IMR-90 (cell line): ENCODE measurements around the gene RELL2. TPM values are rescaled to one million over a fixed set of nuclear protein-coding genes. Genes with fewer than 3 reads are reported as not detected.
A peak's percentile ranks its signal among the peaks of the same experiment; 100 is the strongest.

Source experiments
- ATAC-seq: fragments of 200-7000 bp; cut with Tn5 transposase; 2 replicates; pipeline ENCODE4 v1.9.1; 2020; ENCODE audit warnings: low read depth, mild to moderate bottlenecking, moderate library complexity
- BruUV-seq: library from RNA; stranded (reverse); fragments of 400-500 nt; replicated peaks from 2 replicates; lab custom pipeline; 2021; lab: Mats Ljungman, UMichigan
- CTCF ChIA-PET: fragments of 300-600 bp; formaldehyde crosslinking; extraction: SDS; loops from one replicate; lab custom pipeline; 2021; ENCODE audit warnings: antibody characterized with exemption; lab: Yijun Ruan, JAX
- POLR2A ChIA-PET: fragments of 300-600 bp; sonication (Branson Sonifier 250); formaldehyde crosslinking; loops from one replicate; lab custom pipeline; 2022; ENCODE audit warnings: antibody characterized with exemption; ENCODE audit not compliant: unreplicated experiment; lab: Charles Lee
- DNase-seq: peaks from one replicate; pipeline ENCODE4 v3.0.0; 2013
- H2AFZ ChIP-seq: replicated peaks from 2 replicates; pipeline ENCODE3; 2013; ENCODE audit warnings: low read length, mild to moderate bottlenecking; ENCODE audit not compliant: poor library complexity
- H2AK5ac ChIP-seq: 2 replicates; pipeline ENCODE4 v1.6.1; 2013; ENCODE audit warnings: low read depth, low read length, inconsistent platforms
- H2AK9ac ChIP-seq: replicated peaks from 2 replicates; pipeline ENCODE3; 2013; ENCODE audit warnings: mild to moderate bottlenecking, low read depth, low read length, moderate library complexity; ENCODE audit not compliant: poor library complexity
- H2BK120ac ChIP-seq: 2 replicates; pipeline ENCODE4 v1.6.1; 2013; ENCODE audit warnings: low read depth, low read length, inconsistent platforms
- H2BK15ac ChIP-seq: 3 replicates; pipeline ENCODE4 v1.6.1; 2013; ENCODE audit warnings: low read depth, low read length, inconsistent platforms
- H2BK20ac ChIP-seq: 2 replicates; pipeline ENCODE4 v1.6.1; 2013; ENCODE audit warnings: low read depth, mild to moderate bottlenecking, inconsistent platforms, low read length, moderate library complexity
- H2BK5ac ChIP-seq: 2 replicates; pipeline ENCODE4 v1.6.1; 2013; ENCODE audit warnings: mild to moderate bottlenecking, low read depth, low read length, inconsistent platforms; ENCODE audit not compliant: poor library complexity, severe bottlenecking
- H3K14ac ChIP-seq: replicated peaks from 2 replicates; pipeline ENCODE4 v1.6.1; 2013; ENCODE audit warnings: low read depth, low read length, inconsistent platforms
- H3K18ac ChIP-seq: 2 replicates; pipeline ENCODE4 v1.6.1; 2013; ENCODE audit warnings: low read depth, low read length, control low read depth
- H3K23ac ChIP-seq: 2 replicates; pipeline ENCODE4 v1.6.1; 2013; ENCODE audit warnings: low read depth, low read length, inconsistent platforms
- H3K27ac ChIP-seq: 2 replicates; pipeline ENCODE4 v1.5.1; 2013; ENCODE audit warnings: mild to moderate bottlenecking, control low read depth, low read length; ENCODE audit not compliant: insufficient read depth
- H3K27me3 ChIP-seq: 2 replicates; pipeline ENCODE4 v1.6.1; 2013; ENCODE audit warnings: low read length; ENCODE audit not compliant: control insufficient read depth, insufficient read depth
- H3K36me3 ChIP-seq: 2 replicates; pipeline ENCODE4 v1.6.1; 2013; ENCODE audit warnings: low read length, mixed read lengths; ENCODE audit not compliant: control insufficient read depth, insufficient read depth
- H3K4ac ChIP-seq: 2 replicates; pipeline ENCODE4 v1.6.1; 2013; ENCODE audit warnings: low read depth, low read length, inconsistent platforms
- H3K4me1 ChIP-seq: 2 replicates; pipeline ENCODE4 v1.6.1; 2013; ENCODE audit warnings: low read length, mixed read lengths; ENCODE audit not compliant: control insufficient read depth, insufficient read depth
- H3K4me2 ChIP-seq: 2 replicates; pipeline ENCODE4 v1.6.1; 2013; ENCODE audit warnings: low read depth, mild to moderate bottlenecking, control low read depth, low read length, moderate library complexity
- H3K4me3 ChIP-seq: 2 replicates; pipeline ENCODE4 v1.5.1; 2013; ENCODE audit warnings: low read depth, mild to moderate bottlenecking, control low read depth, low read length, moderate library complexity; ENCODE audit not compliant: insufficient read depth
- H3K56ac ChIP-seq: 2 replicates; pipeline ENCODE4 v1.6.1; 2013; ENCODE audit warnings: low read length, inconsistent platforms; ENCODE audit not compliant: insufficient read depth; ENCODE audit errors: extremely low read depth
- H3K79me1 ChIP-seq, 2 experiments: 2 replicates each; pipeline ENCODE4 v1.6.1; 2013; ENCODE audit warnings: low read length in 2 of 2, inconsistent platforms in 1 of 2, low read depth in 1 of 2
- H3K9ac ChIP-seq: 2 replicates; pipeline ENCODE4 v1.6.1; 2013; ENCODE audit warnings: low read depth, low read length, control low read depth
- H3K9me1 ChIP-seq: 2 replicates; pipeline ENCODE4 v1.6.1; 2013; ENCODE audit warnings: low read length, inconsistent platforms; ENCODE audit not compliant: insufficient read depth
- H3K9me3 ChIP-seq: 2 replicates; pipeline ENCODE4 v1.6.1; 2013; ENCODE audit warnings: low read length; ENCODE audit not compliant: control insufficient read depth, insufficient read depth
- H4K20me1 ChIP-seq: 2 replicates; pipeline ENCODE4 v1.6.1; 2013; ENCODE audit warnings: low read length, inconsistent platforms; ENCODE audit not compliant: insufficient read depth
- H4K5ac ChIP-seq: 2 replicates; pipeline ENCODE4 v1.6.1; 2013; ENCODE audit warnings: mild to moderate bottlenecking, low read depth, low read length, control low read depth
- H4K8ac ChIP-seq, 2 experiments: 2 replicates each; pipeline ENCODE4 v1.6.1; 2013; ENCODE audit warnings: low read depth in 2 of 2, low read length in 2 of 2, control low read depth in 1 of 2, inconsistent platforms in 1 of 2
- H4K91ac ChIP-seq: 2 replicates; pipeline ENCODE4 v1.6.1; 2013; ENCODE audit warnings: low read depth, low read length, inconsistent platforms; ENCODE audit not compliant: insufficient read depth
- BHLHE40 ChIP-seq: fragments of 150-350 bp; IDR thresholded peaks from 2 replicates; pipeline ENCODE4 v1.6.1; 2016; ENCODE audit warnings: mild to moderate bottlenecking, low read depth, low read length
- CHD1 ChIP-seq: IDR thresholded peaks from 2 replicates; pipeline ENCODE4 v1.6.1; 2012; ENCODE audit warnings: low read depth, low read length, improper control_type of control experiment
- CTCF ChIP-seq: conservative IDR thresholded peaks from 2 replicates; pipeline ENCODE4 v1.5.1; 2012; ENCODE audit warnings: mild to moderate bottlenecking, low read depth, low read length, improper control_type of control experiment
- ELK1 ChIP-seq: fragments of 150-350 bp; IDR thresholded peaks from 2 replicates; pipeline ENCODE4 v1.6.1; 2016; ENCODE audit warnings: low read depth, mild to moderate bottlenecking, low read length, moderate library complexity, borderline replicate concordance
- MAFK ChIP-seq: IDR thresholded peaks from 2 replicates; pipeline ENCODE4 v1.6.1; 2012; ENCODE audit warnings: low read depth, low read length, improper control_type of control experiment
- MXI1 ChIP-seq: IDR thresholded peaks from 2 replicates; pipeline ENCODE4 v1.6.1; 2012; ENCODE audit warnings: low read depth, mild to moderate bottlenecking, low read length, moderate library complexity, borderline replicate concordance
- NFE2L2 ChIP-seq: fragments of 150-350 bp; IDR thresholded peaks from 2 replicates; pipeline ENCODE4 v1.6.1; 2016; ENCODE audit warnings: low read depth, mild to moderate bottlenecking, low read length
- RAD21 ChIP-seq: IDR thresholded peaks from 2 replicates; pipeline ENCODE4 v1.6.1; 2012; ENCODE audit warnings: low read length, improper control_type of control experiment
- RCOR1 ChIP-seq: IDR thresholded peaks from 2 replicates; pipeline ENCODE4 v1.6.1; 2012; ENCODE audit warnings: mild to moderate bottlenecking, low read length, improper control_type of control experiment; ENCODE audit not compliant: insufficient replicate concordance
- RFX5 ChIP-seq: IDR thresholded peaks from 2 replicates; pipeline ENCODE4 v1.8.0; 2012; ENCODE audit warnings: low read depth, mild to moderate bottlenecking, low read length, moderate library complexity
- USF2 ChIP-seq: fragments of 150-350 bp; IDR thresholded peaks from 2 replicates; pipeline ENCODE4 v1.6.1; 2017; ENCODE audit warnings: mild to moderate bottlenecking, antibody characterized with exemption, low read length, low read depth
- WGBS, 2 experiments: methylation state at CpG; one replicate each; pipeline versions ENCODE4 v1.1.5 to v1.1.7; 2013; ENCODE audit warnings: missing lambda C conversion rate in 2 of 2; ENCODE audit not compliant: insufficient read length in 1 of 2; ENCODE audit errors: extremely low coverage in 2 of 2; 5-methylcytosine and 5-hydroxymethylcytosine counted together
- dilution Hi-C: fragments of 300-500 bp; cut with HindIII; formaldehyde crosslinking; loops from one replicate; pipeline ENCODE4 v1.14.3; 2018; ENCODE audit warnings: low sequenced_read_pairs; ENCODE audit not compliant: unreplicated experiment
- in situ Hi-C: fragments of 300-500 bp; cut with MboI; formaldehyde crosslinking; loops from 3 replicates; pipeline ENCODE4 v1.14.3; 2019; ENCODE audit warnings: low sequenced_read_pairs, inconsistent platforms, mixed read lengths
- intact Hi-C: fragments of 100-400 bp; cut with micrococcal nuclease; formaldehyde crosslinking; loops from 2 replicates; pipeline ENCODE4 v1.10.0; 2022
- polyA plus RNA-seq, 3 experiments: library from polyadenylated mRNA; depleted of rRNA; stranded (reverse); fragments of >200 nt; gene quantifications; 2 replicates each; pipeline ENCODE4 v1.2.3, GENCODE V29; 2012; ENCODE audit warnings: low replicate concordance in 1 of 3
- total RNA-seq: library from RNA; depleted of rRNA; stranded (reverse); fragments of >200 nt; gene quantifications from 2 replicates; pipeline ENCODE4 v1.2.3, GENCODE V29; 2012

RELL2 gene
- total and polyA plus RNA-seq, 2 of the 4 experiments (the other 2 are of a cell fraction) = 2.2 to 7.6 TPM

GRCh38 chr5:141655020-141655419, 18.2 kb downstream of the RELL2 start:
- Histone ChIP-seq H2AFZ (no peak overlapping the region), H3K4me2 (no peak overlapping the region), H3K27me3 (no peaks in the 10 kb centered on the region), H2BK5ac (peak overlapping the region; percentile 77), H3K4me3 (no peak overlapping the region), H4K91ac (peak overlapping the region; percentile 49; the same call in 1 of the 2 replicates), H3K23ac (no peak overlapping the region), H3K4ac (peak overlapping the region; percentile 48; the same call in 1 of the 2 replicates), H2AK5ac (peak overlapping the region; percentile 75), H3K9ac (no peak overlapping the region), H2BK20ac (no peak overlapping the region), H2AK9ac (peak overlapping the region; percentile 67), H3K56ac (no peak overlapping the region), H3K9me3 (no peaks in the 10 kb centered on the region), H4K20me1 (no peaks in the 10 kb centered on the region), H3K36me3 (peaks cover 14% of the 10 kb centered on the region; the same call in 1 of the 2 replicates), H3K9me1 (peaks cover 3% of the 10 kb centered on the region; the same call in 1 of the 2 replicates), H3K18ac (no peak overlapping the region), H2BK120ac (peak overlapping the region; percentile 21; the same call in 1 of the 2 replicates), H3K27ac (no peak overlapping the region), H4K5ac (peak overlapping the region; percentile 45; the same call in 1 of the 2 replicates), H3K4me1 (peaks cover 18% of the 10 kb centered on the region), H3K79me1 (peaks cover 9 to 16% of the 10 kb centered on the region in 2 experiments), H3K14ac (0 out of 2 replicates have a peak overlapping the region, but pooled peaks have one; percentile 17), H4K8ac (peak overlapping the region in 1 of 2 experiments; percentile 27; a peak in 1 of 4 replicates), H2BK15ac (no peak overlapping the region)
- WGBS, 2 experiments = no CpG with 5 or more reads among the region's 7 CpGs
- dilution Hi-C loops = no loop called here
- intact Hi-C loops = no loop called here
- in situ Hi-C loops = no loop called here
- no TSS peak for BruUV-seq
- ChIA-PET CTCF (no interaction called here), POLR2A (no interaction called here)
- no peak for DNase-seq
- no peak for TF ChIP-seq RFX5
- no peak for TF ChIP-seq CHD1
- no peak for TF ChIP-seq RAD21
- no peak for TF ChIP-seq BHLHE40
- TF ChIP-seq USF2 = no peak
- TF ChIP-seq NFE2L2 = no peak
- TF ChIP-seq RCOR1 = no peak
- no peak for TF ChIP-seq MXI1
- TF ChIP-seq CTCF = no peak
- TF ChIP-seq ELK1 = no peak
- no peak for TF ChIP-seq MAFK
- ATAC-seq = no peak
